RWPE2 (cell line): ENCODE data around the gene FXYD7.

Experiments
- ATAC-seq: fragments of 200-7000 bp; cut with Tn5 transposase; 3 replicates; pipeline ENCODE4 v1.9.1; 2021; ENCODE audit warnings: low read depth
- DNase-seq: peaks from one replicate; pipeline ENCODE4 v3.0.0-alpha.2; 2020; ENCODE audit warnings: low spot score
- H3K27ac ChIP-seq: fragments of 450-650 bp; 2 replicates; pipeline ENCODE4 v1.5.1; 2017; ENCODE audit warnings: mild to moderate bottlenecking; ENCODE audit not compliant: poor library complexity, severe bottlenecking
- H3K27me3 ChIP-seq: fragments of 250-450 bp; sonication (Bioruptor Pico); 2 replicates; pipeline ENCODE4 v1.5.1; 2021; ENCODE audit warnings: mild to moderate bottlenecking, moderate library complexity; ENCODE audit not compliant: insufficient read depth, poor library complexity, severe bottlenecking
- H3K36me3 ChIP-seq: fragments of 250-450 bp; sonication (Bioruptor Pico); 2 replicates; pipeline ENCODE4 v1.5.1; 2020; ENCODE audit warnings: low read depth, mild to moderate bottlenecking, moderate library complexity
- H3K4me1 ChIP-seq: fragments of 250-450 bp; sonication (Bioruptor Pico); 2 replicates; pipeline ENCODE4 v1.5.1; 2021; ENCODE audit warnings: mild to moderate bottlenecking, moderate library complexity; ENCODE audit not compliant: insufficient read depth, poor library complexity, severe bottlenecking
- H3K4me3 ChIP-seq: fragments of 250-450 bp; sonication (Bioruptor Pico); 2 replicates; pipeline ENCODE4 v1.5.1; 2021; ENCODE audit warnings: mild to moderate bottlenecking, moderate library complexity; ENCODE audit not compliant: severe bottlenecking
- H3K9me3 ChIP-seq: fragments of 250-450 bp; sonication (Bioruptor Pico); 2 replicates; pipeline ENCODE4 v1.5.1; 2021; ENCODE audit warnings: mild to moderate bottlenecking, moderate library complexity; ENCODE audit not compliant: severe bottlenecking
- CTCF ChIP-seq: fragments of 450-650 bp; IDR thresholded peaks from one replicate; pipeline ENCODE4 v1.5.1; 2017; ENCODE audit warnings: mild to moderate bottlenecking, moderate library complexity; ENCODE audit not compliant: poor library complexity, severe bottlenecking

Gene FXYD7

GRCh38 chr19:35143231-35143715, at the start of gene FXYD7:
FXYD7 (plus strand) TSS chr19:35143255; CDS start chr19:35143334, 79 bp downstream.
- TF ChIP-seq CTCF = peak; percentile 58
- ATAC-seq (no peak), DNase-seq (no peak)
- no peaks in the 10 kb centered on the region for H3K36me3 ChIP-seq
- no peaks in the 10 kb centered on the region for H3K9me3 ChIP-seq
- H3K4me3 ChIP-seq = no peak within 1 kb of the TSS
- H3K4me1 ChIP-seq = peaks cover 4% of the 10 kb centered on the region
- H3K27ac ChIP-seq = no peak within 1 kb of the TSS
- H3K27me3 ChIP-seq = peaks cover 26% of the 10 kb centered on the region

- H3K27me3 ChIP-seq = no peaks in the 10 kb centered on the region
- TF ChIP-seq CTCF = no peak
Observed at GRCh38 chr19:35093430-35093829, 49.6 kb upstream of the FXYD7 start.

GRCh38 chr19:35093941-35094647, 49.0 kb upstream of the FXYD7 start:
- DNase-seq (no peak), ATAC-seq (no peak)
- Histone ChIP-seq H3K9me3 (no peaks in the 10 kb centered on the region), H3K4me1 (peaks cover 8% of the 10 kb centered on the region), H3K27ac (no peak overlapping the region), H3K27me3 (no peaks in the 10 kb centered on the region), H3K4me3 (no peak overlapping the region), H3K36me3 (no peaks in the 10 kb centered on the region)
- TF ChIP-seq CTCF = no peak

More at GRCh38 chr19:35093430-35093829, 49.6 kb upstream of the FXYD7 start:
- no peaks in the 10 kb centered on the region for H3K36me3 ChIP-seq
- DNase-seq (no peak), ATAC-seq (no peak)
- H3K9me3 ChIP-seq = no peaks in the 10 kb centered on the region
- no peak overlapping the region for H3K4me3 ChIP-seq
- H3K27ac ChIP-seq = no peak overlapping the region
- H3K4me1 ChIP-seq = peaks cover 6% of the 10 kb centered on the region

GRCh38 chr19:35094656-35095055, 48.4 kb upstream of the FXYD7 start:
- Histone ChIP-seq H3K4me1 (peaks cover 8% of the 10 kb centered on the region), H3K27ac (no peak overlapping the region), H3K4me3 (no peak overlapping the region), H3K27me3 (no peaks in the 10 kb centered on the region), H3K36me3 (no peaks in the 10 kb centered on the region), H3K9me3 (no peaks in the 10 kb centered on the region)
- DNase-seq = no peak
- no peak for ATAC-seq
- no peak for TF ChIP-seq CTCF

GRCh38 chr19:35095667-35096368, 47.2 kb upstream of the FXYD7 start:
- no peak overlapping the region for H3K4me3 ChIP-seq
- H3K9me3 ChIP-seq = no peaks in the 10 kb centered on the region
- ATAC-seq (peak; percentile 91), DNase-seq (no peak)
- no peaks in the 10 kb centered on the region for H3K27me3 ChIP-seq
- H3K27ac ChIP-seq = no peak overlapping the region
- H3K36me3 ChIP-seq = no peaks in the 10 kb centered on the region
- peak; percentile 22 for TF ChIP-seq CTCF
- peaks cover 8% of the 10 kb centered on the region for H3K4me1 ChIP-seq
